HG02571 (cell line): Measurements from ENCODE around the gene FBXL5.
"Not testable (repeated sequence)": the region's sequence is repeated elsewhere in the genome, so short reads cannot be mapped to it uniquely, and the experiment has no call there.

ENCODE experiments used
- ATAC-seq: cut with Tn5 transposase; IDR thresholded peaks from one replicate; pipeline ENCODE4 v1.9.1; 2021; ENCODE audit warnings: mild to moderate bottlenecking, moderate library complexity; ENCODE audit not compliant: unreplicated experiment

The FBXL5 gene

GRCh38 chr4:15652191-15652590 is 3.0 kb downstream of the FBXL5 start:
- ATAC-seq: no peak

- no peak for ATAC-seq
These were observed 3.5 kb downstream of the FBXL5 start for GRCh38 chr4:15651676-15652075.

GRCh38 chr4:15649914-15650545 is 5.1 kb downstream of the FBXL5 start:
- ATAC-seq: no peak

- ATAC-seq: no peak
These were observed 6.6 kb downstream of the FBXL5 start for GRCh38 chr4:15648600-15648999.

GRCh38 chr4:15638418-15638817 is 16.7 kb downstream of the FBXL5 start:
- ATAC-seq: no peak

- no peak for ATAC-seq
These were observed 18.3 kb downstream of the FBXL5 start for GRCh38 chr4:15636818-15637217.

GRCh38 chr4:15617407-15617806 is 37.8 kb downstream of the FBXL5 start:
- not testable (repeated sequence) for ATAC-seq

GRCh38 chr4:15614891-15615290 is 40.3 kb downstream of the FBXL5 start:
- not testable (repeated sequence) for ATAC-seq

GRCh38 chr4:15612136-15612535 is 43.0 kb downstream of the FBXL5 start:
- no peak for ATAC-seq

- no peak for ATAC-seq
These were observed 44.3 kb downstream of the FBXL5 start for GRCh38 chr4:15610855-15611254.

GRCh38 chr4:15605537-15605936 is 49.6 kb downstream of the FBXL5 start:
- ATAC-seq: no peak

GRCh38 chr4:15601862-15602261 is 53.3 kb downstream of the FBXL5 start:
- no peak for ATAC-seq

GRCh38 chr4:15600176-15600575 is 55.0 kb downstream of the FBXL5 start:
- no peak for ATAC-seq

- ATAC-seq: no peak
These were observed 56.5 kb downstream of the FBXL5 start for GRCh38 chr4:15598644-15599043.

GRCh38 chr4:15592799-15593198 is 62.4 kb downstream of the FBXL5 start:
- ATAC-seq: no peak

- no peak for ATAC-seq
These were observed 67.5 kb downstream of the FBXL5 start for GRCh38 chr4:15587649-15588048.

- no peak for ATAC-seq
These were observed 69.1 kb downstream of the FBXL5 start for GRCh38 chr4:15586066-15586465.

- no peak for ATAC-seq
These were observed 69.8 kb downstream of the FBXL5 start for GRCh38 chr4:15585331-15585730.

- no peak for ATAC-seq
These were observed 70.4 kb downstream of the FBXL5 start for GRCh38 chr4:15584785-15585184.

- ATAC-seq: no peak
These were observed 77.6 kb downstream of the FBXL5 start for GRCh38 chr4:15577508-15577907.

GRCh38 chr4:15575966-15576365 is 79.2 kb downstream of the FBXL5 start:
- ATAC-seq: no peak

GRCh38 chr4:15569746-15570145 is 85.4 kb downstream of the FBXL5 start:
- ATAC-seq: no peak

GRCh38 chr4:15568821-15569220 is 86.3 kb downstream of the FBXL5 start:
- ATAC-seq: no peak
